ENCODE measurements around the gene ADRA2C.

DNA sequence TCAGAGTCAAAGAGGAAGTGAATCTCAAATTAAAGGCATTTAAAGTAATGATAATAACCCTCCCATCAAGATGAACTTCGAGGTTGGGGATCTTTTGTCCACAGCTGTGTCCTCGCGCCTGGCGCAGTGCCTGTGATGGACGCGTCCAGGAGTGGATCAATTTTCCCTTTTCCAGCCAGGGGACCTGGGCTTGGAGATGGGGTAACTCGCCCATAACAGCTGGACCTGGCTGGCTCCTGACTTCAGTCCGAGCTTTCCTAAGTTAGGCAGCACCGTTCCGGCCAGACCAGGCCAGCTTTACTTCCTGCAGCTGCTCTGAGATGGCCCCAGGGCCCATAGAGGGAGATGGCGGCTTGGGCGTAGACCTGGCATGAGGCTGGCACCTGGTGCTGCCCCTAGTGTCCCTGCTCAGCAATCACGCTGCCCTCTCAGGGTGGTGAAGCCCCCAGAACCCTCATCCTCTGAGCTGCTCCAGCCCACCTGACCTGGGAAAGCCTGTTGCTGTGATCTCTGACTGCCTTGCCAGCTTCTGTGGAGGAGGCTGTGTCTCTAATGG is 23.9 kb downstream of the ADRA2C start:
- TF ChIP-seq SUZ12 (IDR thresholded peaks at IDR 0.05) = no peak
- no peak for TF ChIP-seq FOXK2 (IDR thresholded peaks at IDR 0.05)
- TF ChIP-seq FOXM1 (IDR thresholded peaks at IDR 0.05; ENCODE audit: borderline replicate concordance) = no peak
- no peak for TF ChIP-seq ARNT (IDR thresholded peaks at IDR 0.05)
- TF ChIP-seq SP1 (IDR thresholded peaks at IDR 0.05) = no peak
- no peak for TF ChIP-seq ZNF384 (IDR thresholded peaks at IDR 0.05)
- no peak for TF ChIP-seq LEF1 (IDR thresholded peaks at IDR 0.05; ENCODE audit: borderline replicate concordance)
- TF ChIP-seq L3MBTL2 (conservative IDR thresholded peaks at IDR 0.05) = no peak
- no peak for TF ChIP-seq BHLHE40 (IDR thresholded peaks at IDR 0.05; ENCODE audit: borderline replicate concordance)
- TF ChIP-seq CTBP1 (IDR thresholded peaks at IDR 0.05; ENCODE audit: borderline replicate concordance) = no peak
- no peak for TF ChIP-seq TARDBP (IDR thresholded peaks at IDR 0.05)
- no peak for TF ChIP-seq ELF4 (IDR thresholded peaks at IDR 0.05)
